Ishikawa (cell line): ENCODE measurements around the gene KCTD13.

Source experiments
- EGR1 ChIP-seq: IDR thresholded peaks from 2 replicates; pipeline ENCODE4 v1.6.1; 2012
- EP300 ChIP-seq: IDR thresholded peaks from 2 replicates; pipeline ENCODE4 v1.6.1; 2012; ENCODE audit warnings: borderline replicate concordance
- FOXM1 ChIP-seq: IDR thresholded peaks from 2 replicates; pipeline ENCODE4 v1.6.1; 2012; ENCODE audit warnings: low read depth, borderline replicate concordance
- NFIC ChIP-seq: IDR thresholded peaks from 2 replicates; pipeline ENCODE4 v1.6.1; 2012
- RAD21 ChIP-seq: IDR thresholded peaks from 2 replicates; pipeline ENCODE4 v1.6.1; 2012; ENCODE audit warnings: low read depth
- REST ChIP-seq: IDR thresholded peaks from 2 replicates; pipeline ENCODE4 v1.6.1; 2012; ENCODE audit warnings: low read depth, mild to moderate bottlenecking
- TAF1 ChIP-seq: IDR thresholded peaks from 2 replicates; pipeline ENCODE4 v1.6.1; 2012; ENCODE audit warnings: low read depth, mild to moderate bottlenecking
- TEAD4 ChIP-seq: IDR thresholded peaks from 2 replicates; pipeline ENCODE4 v1.6.1; 2012
- YY1 ChIP-seq: IDR thresholded peaks from 2 replicates; pipeline ENCODE4 v1.6.1; 2012; ENCODE audit warnings: low read depth
- TF ChIP-seq, protein P1 (sequence below): IDR thresholded peaks from 2 replicates; pipeline ENCODE4 v1.6.1; 2012
- TF ChIP-seq, protein P2 (sequence below): IDR thresholded peaks from 2 replicates; pipeline ENCODE4 v1.6.1; 2012

DNA sequence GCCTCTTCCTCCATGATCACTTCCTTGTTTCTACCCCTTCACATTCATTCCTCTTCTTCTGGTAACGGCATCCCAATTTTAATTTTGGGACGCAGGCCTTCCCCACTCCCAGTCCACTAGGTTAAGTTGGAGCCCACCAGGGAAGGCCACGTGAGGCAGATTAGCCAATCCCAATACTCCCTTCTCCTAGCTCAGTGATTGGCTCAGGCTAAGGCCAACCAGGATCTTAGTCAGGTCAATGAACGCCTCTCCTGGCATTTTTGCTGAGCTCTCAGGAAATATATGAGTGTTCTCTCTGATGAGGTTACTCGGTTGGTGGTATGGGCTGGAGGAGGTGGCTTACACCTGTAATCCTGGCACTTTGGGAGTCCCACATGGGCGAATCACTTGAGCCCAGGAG, 42.0 kb downstream of the KCTD13 start:
- no peak for TF ChIP-seq TEAD4
- no peak for TF ChIP-seq RAD21
- no peak for TF ChIP-seq REST
- no peak for TF ChIP-seq YY1
- no peak for TF ChIP-seq FOXM1
- no peak for TF ChIP-seq TAF1
- TF ChIP-seq NFIC: no peak
- TF ChIP-seq, protein P1, sequence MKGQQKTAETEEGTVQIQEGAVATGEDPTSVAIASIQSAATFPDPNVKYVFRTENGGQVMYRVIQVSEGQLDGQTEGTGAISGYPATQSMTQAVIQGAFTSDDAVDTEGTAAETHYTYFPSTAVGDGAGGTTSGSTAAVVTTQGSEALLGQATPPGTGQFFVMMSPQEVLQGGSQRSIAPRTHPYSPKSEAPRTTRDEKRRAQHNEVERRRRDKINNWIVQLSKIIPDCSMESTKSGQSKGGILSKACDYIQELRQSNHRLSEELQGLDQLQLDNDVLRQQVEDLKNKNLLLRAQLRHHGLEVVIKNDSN: peak; percentile 73
- no peak for TF ChIP-seq EP300
- TF ChIP-seq, protein P2, sequence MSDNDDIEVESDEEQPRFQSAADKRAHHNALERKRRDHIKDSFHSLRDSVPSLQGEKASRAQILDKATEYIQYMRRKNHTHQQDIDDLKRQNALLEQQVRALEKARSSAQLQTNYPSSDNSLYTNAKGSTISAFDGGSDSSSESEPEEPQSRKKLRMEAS: no peak
- no peak for TF ChIP-seq EGR1
